Measurements from ENCODE around the gene SEC61A1. TPM values are rescaled to one million over a fixed set of nuclear protein-coding genes. Genes with fewer than 3 reads are reported as not detected.

The SEC61A1 gene
- total RNA-seq, 1 donor from 2014 or later = 184 TPM

DNA sequence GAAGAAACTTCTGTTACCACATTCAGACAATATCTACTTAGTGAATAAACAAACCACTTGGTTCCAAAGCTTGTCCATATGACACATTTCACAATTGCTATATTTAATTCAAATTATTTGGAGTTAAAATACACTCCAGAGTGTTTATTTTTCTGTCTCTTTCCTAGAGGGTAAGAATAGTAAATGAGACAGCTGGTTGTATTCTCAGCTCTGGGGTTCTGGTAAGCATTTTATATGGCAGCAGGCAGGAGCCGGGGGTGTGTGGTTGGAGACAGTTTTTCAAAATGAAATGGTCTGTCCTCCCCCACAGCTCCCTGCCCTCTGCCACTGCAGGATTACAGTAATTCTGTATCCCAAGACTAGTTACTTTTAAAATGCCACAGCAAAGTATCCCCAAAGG is 10.9 kb upstream of the SEC61A1 start:
- Mint-ChIP-seq H3K36me3 (ENCODE audit: low read depth) (no peaks in the 10 kb centered on the region), H3K27me3 (ENCODE audit: low read depth) (peaks cover 63% of the 10 kb centered on the region), H3K4me1 (no peaks in the 10 kb centered on the region), H3K27ac (ENCODE audit: unreplicated experiment) (no peak overlapping the region), H3K4me3 (no peak overlapping the region), H3K9me3 (no peaks in the 10 kb centered on the region)
- DNase-seq (ENCODE audit: low read depth, low spot score) = no peak
- TF ChIP-seq CTCF (conservative IDR thresholded peaks at IDR 0.05) = no peak

- Mint-ChIP-seq H3K27me3 (ENCODE audit: low read depth) (peaks cover 27% of the 10 kb centered on the region), H3K4me1 (peaks cover 37% of the 10 kb centered on the region), H3K9me3 (no peaks in the 10 kb centered on the region), H3K27ac (ENCODE audit: unreplicated experiment) (no peak overlapping the region), H3K36me3 (ENCODE audit: low read depth) (peaks cover 2% of the 10 kb centered on the region), H3K4me3 (no peak overlapping the region)
- no peak for TF ChIP-seq CTCF (conservative IDR thresholded peaks at IDR 0.05)
- no peak for DNase-seq (ENCODE audit: low read depth, low spot score)
Observed at GRCh38 chr3:128050597-128050996, 1.6 kb upstream of the SEC61A1 start.

DNA sequence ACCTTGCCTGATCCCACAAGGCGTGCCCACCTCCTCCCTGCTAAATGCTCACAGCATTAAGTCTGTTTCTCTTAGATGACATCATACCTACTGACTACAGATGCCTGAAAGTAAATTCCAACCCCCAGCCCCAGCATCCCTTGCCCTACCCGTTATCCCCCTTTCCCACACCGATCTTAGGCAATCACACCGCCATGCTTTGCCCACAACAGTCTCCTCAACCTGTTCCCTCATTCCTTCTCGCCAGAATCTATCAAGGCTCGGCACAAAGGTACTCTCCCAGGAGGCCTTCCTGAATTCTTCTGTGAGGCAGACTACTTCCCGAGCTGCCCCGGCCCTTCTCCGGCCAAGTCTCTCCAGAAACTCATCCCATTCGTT is 789 bp upstream of the SEC61A1 start:
- H3K27ac Mint-ChIP-seq (ENCODE audit: unreplicated experiment) = peak overlapping the region; percentile 14
- H3K27me3 Mint-ChIP-seq (ENCODE audit: low read depth) = peaks cover 20% of the 10 kb centered on the region
- TF ChIP-seq CTCF (conservative IDR thresholded peaks at IDR 0.05) = no peak
- peaks cover 2% of the 10 kb centered on the region for H3K36me3 Mint-ChIP-seq (ENCODE audit: low read depth)
- H3K4me1 Mint-ChIP-seq = peaks cover 39% of the 10 kb centered on the region
- DNase-seq (ENCODE audit: low read depth, low spot score) = no peak
- peak overlapping the region; percentile 98 for H3K4me3 Mint-ChIP-seq
- H3K9me3 Mint-ChIP-seq = no peaks in the 10 kb centered on the region

DNA sequence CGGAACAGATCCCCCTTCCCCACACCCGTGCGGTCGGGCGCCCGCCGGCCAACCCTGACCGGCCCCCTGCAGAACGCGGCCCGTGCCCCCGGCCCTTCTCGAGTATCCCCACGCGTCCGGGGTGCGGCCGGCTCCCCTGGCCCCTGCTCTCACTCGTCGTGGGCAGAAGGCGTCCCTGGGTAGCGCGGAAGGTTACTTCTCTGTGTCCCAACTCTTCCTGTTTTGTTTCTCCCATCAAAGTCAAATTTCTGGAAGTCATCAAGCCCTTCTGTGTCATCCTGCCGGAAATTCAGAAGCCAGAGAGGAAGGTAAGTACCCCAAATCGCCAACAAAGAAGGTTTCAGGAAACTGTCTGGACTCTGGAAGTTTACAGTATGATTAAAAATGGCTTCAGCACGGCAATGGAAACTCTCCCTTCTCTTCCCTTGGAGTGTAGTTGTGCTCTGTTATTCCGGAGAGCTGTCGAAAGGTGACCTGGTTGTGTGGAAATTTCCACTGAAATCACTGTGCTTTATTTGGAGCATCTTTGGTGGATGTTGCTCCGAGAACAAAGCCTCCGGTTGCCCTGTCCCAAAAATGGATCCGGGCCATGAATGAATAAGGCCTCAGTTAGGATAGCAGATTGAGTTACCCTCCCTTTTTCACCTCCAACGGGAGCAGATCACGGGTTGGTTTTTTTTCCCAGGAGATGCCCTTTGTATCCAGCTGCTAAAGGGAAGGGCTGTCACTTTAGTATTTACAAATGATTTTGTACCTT is 536 bp downstream of the SEC61A1 start:
- H3K4me1 Mint-ChIP-seq = peaks cover 39% of the 10 kb centered on the region
- peak overlapping the region; percentile 99 for H3K27ac Mint-ChIP-seq (ENCODE audit: unreplicated experiment)
- TF ChIP-seq CTCF (conservative IDR thresholded peaks at IDR 0.05) = no peak
- peaks cover 2% of the 10 kb centered on the region for H3K36me3 Mint-ChIP-seq (ENCODE audit: low read depth)
- no peaks in the 10 kb centered on the region for H3K9me3 Mint-ChIP-seq
- peaks cover 12% of the 10 kb centered on the region for H3K27me3 Mint-ChIP-seq (ENCODE audit: low read depth)
- peak overlapping the region; percentile 98 for H3K4me3 Mint-ChIP-seq
- DNase-seq (ENCODE audit: low read depth, low spot score) = no peak

DNA sequence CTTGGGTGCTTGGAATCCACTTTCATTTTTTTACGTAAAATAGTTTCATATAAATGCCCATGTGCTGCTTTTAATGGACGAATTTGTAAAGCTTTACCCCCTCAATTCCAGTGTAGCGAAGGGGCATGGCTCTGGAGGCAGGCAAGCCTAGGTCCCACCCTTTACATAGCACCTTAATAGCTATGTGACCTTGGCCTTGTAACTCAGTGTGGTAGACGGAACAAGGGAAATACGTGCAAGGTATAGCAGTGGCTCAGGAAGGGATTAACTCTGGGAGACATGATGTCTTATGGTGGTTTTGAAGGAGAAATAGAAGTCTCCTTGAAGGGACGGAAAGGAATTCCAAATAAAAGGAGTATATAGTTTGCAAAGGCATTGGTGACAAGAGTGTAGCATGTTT is 1.4 kb downstream of the SEC61A1 start:
- Mint-ChIP-seq H3K4me1 (peaks cover 39% of the 10 kb centered on the region), H3K36me3 (ENCODE audit: low read depth) (peaks cover 2% of the 10 kb centered on the region), H3K27ac (ENCODE audit: unreplicated experiment) (peak overlapping the region; percentile 51), H3K4me3 (peak overlapping the region; percentile 98), H3K27me3 (ENCODE audit: low read depth) (peaks cover 4% of the 10 kb centered on the region), H3K9me3 (no peaks in the 10 kb centered on the region)
- no peak for TF ChIP-seq CTCF (conservative IDR thresholded peaks at IDR 0.05)
- no peak for DNase-seq (ENCODE audit: low read depth, low spot score)
